NCI-H1092 (cell line): ENCODE measurements around the gene NOC4L.

ENCODE experiments used
- DNase-seq: peaks from one replicate; lab custom pipeline; 2025; lab: John Stamatoyannopoulos, UW

Gene NOC4L

GRCh38 chr12:132170094-132170636 lies 25.9 kb downstream of the NOC4L start:
- no peak for DNase-seq

- no peak for DNase-seq
These were observed 26.5 kb downstream of the NOC4L start for GRCh38 chr12:132170637-132171292.

GRCh38 chr12:132171293-132171967 lies 27.2 kb downstream of the NOC4L start:
- DNase-seq: no peak

- DNase-seq: no peak
These were observed 27.8 kb downstream of the NOC4L start for GRCh38 chr12:132171968-132172521.

GRCh38 chr12:132172619-132173018 lies 28.4 kb downstream of the NOC4L start:
- DNase-seq: no peak

- no peak for DNase-seq
These were observed 29.1 kb downstream of the NOC4L start for GRCh38 chr12:132173135-132174014.

- no peak for DNase-seq
These were observed 30.0 kb downstream of the NOC4L start for GRCh38 chr12:132174015-132174838.

- DNase-seq: no peak
These were observed 30.7 kb downstream of the NOC4L start for GRCh38 chr12:132174839-132175490.

GRCh38 chr12:132175496-132176384 lies 31.5 kb downstream of the NOC4L start:
- DNase-seq: no peak

GRCh38 chr12:132176385-132176919 lies 32.2 kb downstream of the NOC4L start:
- no peak for DNase-seq

GRCh38 chr12:132176920-132177551 lies 32.8 kb downstream of the NOC4L start:
- DNase-seq: no peak

- no peak for DNase-seq
These were observed 34.1 kb downstream of the NOC4L start for GRCh38 chr12:132178316-132178715.

- no peak for DNase-seq
These were observed 34.6 kb downstream of the NOC4L start for GRCh38 chr12:132178801-132179401.

GRCh38 chr12:132179431-132180362 lies 35.4 kb downstream of the NOC4L start:
- no peak for DNase-seq

GRCh38 chr12:132180648-132181546 lies 36.6 kb downstream of the NOC4L start:
- no peak for DNase-seq

- no peak for DNase-seq
These were observed 37.4 kb downstream of the NOC4L start for GRCh38 chr12:132181570-132182200.
